IPS DF 19.7 (cell line): ENCODE measurements around the gene NOG.

Source experiments
- DNase-seq: peaks from one replicate; pipeline ENCODE4 v3.0.0-alpha.2; 2013; ENCODE audit warnings: low read depth, low spot score

NOG gene

DNA sequence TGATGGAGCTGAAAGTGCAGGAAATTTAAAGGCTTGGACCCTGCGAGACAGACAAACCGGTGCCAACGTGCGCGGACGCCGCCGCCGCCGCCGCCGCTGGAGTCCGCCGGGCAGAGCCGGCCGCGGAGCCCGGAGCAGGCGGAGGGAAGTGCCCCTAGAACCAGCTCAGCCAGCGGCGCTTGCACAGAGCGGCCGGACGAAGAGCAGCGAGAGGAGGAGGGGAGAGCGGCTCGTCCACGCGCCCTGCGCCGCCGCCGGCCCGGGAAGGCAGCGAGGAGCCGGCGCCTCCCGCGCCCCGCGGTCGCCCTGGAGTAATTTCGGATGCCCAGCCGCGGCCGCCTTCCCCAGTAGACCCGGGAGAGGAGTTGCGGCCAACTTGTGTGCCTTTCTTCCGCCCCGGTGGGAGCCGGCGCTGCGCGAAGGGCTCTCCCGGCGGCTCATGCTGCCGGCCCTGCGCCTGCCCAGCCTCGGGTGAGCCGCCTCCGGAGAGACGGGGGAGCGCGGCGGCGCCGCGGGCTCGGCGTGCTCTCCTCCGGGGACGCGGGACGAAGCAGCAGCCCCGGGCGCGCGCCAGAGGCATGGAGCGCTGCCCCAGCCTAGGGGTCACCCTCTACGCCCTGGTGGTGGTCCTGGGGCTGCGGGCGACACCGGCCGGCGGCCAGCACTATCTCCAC lies at the start of gene NOG:
Gene NOG (plus strand): TSS at position 54 of the 674 bp plus-strand sequence. CDS start 525 bp downstream, at position 579.
- DNase-seq: no peak

DNA sequence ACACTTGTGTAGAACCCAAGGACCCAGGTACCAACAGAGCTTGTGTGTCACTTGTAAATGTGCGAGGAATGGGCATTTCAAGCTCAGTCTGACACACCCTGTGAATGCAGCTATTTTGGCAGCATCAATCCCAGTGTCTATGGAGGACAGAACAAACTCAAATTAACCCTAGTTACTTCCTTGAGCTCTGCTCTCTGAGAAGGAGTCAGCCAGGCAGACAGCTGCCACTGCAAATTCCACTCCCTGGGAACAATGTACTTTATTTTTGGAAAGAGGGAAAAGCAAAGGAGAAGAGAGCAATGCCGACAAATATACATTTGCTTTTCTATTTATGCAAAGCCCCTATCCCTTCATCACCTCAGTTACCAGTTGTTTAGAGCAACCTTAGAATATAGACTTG lies 48.4 kb upstream of the NOG start:
- no peak for DNase-seq

DNA sequence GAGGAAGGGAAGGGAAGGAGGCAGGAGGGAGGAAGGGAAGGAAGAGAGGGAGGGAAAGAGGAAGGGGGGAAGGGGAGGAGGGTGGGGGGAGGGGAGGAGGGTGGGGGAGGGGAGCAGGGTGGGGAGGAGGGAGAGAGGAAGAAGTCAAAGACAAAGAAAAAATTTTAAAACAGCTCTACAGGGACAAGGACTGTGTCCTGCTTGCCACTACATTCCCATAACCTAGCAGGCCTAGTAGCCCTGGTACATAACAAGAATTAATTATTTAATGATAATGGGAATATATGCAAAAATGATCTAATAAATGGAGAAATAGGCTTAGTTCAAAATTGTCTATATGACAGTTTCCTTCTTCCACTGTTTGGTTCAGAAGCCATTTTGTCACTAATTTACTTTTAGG lies 47.6 kb upstream of the NOG start:
- no peak for DNase-seq

DNA sequence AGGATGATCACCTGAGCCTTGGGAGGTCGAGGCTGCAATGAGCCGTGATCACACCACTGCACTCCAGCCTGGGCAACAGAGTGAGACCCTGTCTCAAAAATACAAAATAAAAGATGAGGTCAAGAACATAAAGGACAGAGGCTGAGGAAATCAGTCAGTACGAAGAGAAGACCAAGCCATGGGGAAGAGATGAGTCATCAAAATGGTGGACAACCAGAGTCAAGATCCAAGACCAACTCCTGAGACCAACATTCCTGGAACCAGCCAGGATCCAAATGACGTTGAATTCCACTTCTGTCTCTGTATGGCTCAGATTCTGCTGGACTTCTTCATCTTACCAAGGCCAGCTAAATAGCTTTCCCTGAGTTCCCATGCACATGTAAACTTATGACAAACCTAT lies 44.8 kb upstream of the NOG start:
- no peak for DNase-seq

DNA sequence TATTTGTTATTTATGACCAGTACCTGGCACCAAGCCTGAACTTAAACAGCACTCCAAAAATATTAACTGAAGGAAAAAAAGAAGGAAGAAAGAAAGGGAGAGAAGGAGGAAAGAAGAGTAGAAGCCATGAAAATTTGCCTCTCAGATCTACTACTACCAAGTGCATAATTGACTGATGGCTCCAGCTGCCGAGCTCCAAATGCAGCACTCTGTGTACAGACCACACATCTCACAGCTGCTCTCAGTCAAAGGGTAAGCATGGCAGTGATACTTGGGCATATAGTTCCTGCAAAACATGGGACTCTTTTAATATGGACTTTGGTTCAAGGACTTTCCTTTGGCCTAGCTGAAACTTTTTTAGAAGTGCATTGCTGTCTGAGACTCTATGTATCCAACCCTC lies 44.0 kb upstream of the NOG start:
- DNase-seq: no peak

DNA sequence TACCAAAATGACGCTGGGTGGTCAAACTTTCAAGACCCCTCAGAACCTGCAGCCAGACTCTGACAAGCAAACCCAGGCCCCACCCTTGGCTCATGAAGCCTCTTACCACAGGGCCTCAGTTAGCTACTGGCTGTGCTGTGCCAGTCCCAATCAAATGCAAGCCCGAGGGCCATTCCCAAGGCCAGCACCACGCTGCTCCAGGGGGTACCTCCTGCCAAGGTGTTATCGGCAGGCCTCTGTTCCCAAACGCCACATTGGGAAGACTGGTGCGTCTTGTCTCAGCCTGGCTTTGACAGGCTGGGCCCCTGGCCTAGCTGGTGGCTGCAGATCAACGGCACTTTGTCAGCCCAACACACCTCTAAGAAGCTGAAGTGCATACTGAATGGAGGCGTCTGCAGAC lies 35.8 kb upstream of the NOG start:
- DNase-seq: no peak

DNA sequence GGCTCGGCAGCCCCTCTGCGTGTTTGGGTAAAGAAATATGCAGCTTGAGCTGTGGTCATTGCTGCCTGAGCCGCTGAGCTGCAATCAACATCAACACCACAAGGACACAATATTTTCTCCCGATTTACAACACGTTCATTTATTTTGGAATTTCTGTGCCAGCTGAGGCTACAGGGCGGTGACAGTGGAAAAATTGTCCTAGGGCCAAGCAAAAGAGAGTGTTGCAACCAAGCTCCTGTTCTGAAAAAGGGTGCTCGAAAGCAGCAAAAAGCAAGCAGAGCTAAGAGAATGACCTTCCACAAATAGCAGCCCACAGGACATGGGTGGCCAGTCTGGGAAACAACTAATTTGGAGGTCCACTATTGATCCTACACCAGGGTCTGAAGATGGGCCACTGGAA lies 35.4 kb upstream of the NOG start:
- no peak for DNase-seq

DNA sequence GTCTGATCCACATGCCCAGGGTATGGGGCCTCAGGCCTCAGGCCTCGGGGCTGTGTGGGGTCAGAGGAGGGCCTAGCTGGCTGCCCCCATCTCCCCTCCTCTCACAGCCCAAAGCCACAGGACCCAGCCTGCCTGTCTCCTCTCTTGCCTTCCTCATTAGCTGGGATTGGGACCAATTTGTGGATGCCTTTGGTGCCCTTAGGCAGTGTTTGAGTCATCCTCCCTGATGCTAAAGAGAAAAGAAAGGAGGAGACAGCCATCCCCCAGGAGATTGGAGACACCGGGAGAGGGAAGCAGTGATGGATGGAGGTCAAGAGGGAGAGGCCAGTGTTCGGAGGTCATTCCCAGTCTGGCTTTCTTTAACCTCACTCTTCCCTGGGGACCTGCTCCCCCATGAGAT lies 23.3 kb upstream of the NOG start:
- DNase-seq: no peak

DNA sequence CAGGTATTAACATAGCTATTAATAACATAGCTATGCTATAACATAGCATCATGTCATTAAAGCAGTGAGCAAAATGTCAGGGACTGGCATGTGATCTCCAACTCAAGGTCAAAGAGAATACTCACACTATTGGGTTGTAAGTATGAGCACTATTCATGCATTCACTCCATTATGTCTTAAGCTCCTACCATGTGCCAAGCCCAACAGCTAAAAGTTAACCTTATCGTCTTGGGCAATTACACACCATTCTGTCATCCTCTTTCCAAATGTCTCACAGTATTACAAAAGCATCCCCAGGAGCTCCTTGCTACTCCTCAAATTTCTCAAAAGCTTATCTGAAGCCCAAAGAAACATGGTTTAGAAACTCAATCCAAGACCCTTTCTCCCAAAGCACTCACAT lies 22.0 kb upstream of the NOG start:
- no peak for DNase-seq

DNA sequence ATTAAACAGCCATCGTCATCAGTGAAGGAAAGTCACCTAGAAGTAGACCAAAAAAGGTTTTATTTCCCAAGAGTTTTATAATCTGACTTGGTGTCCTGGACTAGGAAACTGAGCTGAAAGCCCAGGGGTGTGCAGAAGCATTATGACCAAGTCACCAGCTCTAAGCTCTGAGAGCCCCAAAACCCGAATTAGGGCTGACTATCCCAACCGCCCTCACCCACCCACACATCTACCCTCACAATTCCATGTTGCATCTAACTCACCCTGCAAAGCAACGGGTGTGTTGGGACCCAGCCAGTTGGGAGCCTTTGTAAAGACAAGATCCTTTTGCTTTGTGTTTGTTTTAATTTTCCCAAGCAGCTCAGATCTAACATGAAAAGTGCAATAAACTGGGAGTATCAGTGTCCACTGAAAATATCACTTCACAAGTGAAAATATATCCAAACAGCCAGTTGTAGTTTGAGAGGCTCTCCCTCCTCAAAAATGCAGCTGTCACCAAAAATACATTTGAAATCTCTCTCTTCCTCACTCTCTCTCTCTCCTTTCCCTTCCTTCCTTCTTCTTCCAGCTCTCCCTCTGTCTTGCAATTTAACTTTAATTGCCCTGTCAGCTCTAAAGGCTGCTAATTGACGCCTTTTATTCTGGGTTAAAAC lies 16.2 kb upstream of the NOG start:
- no peak for DNase-seq

DNA sequence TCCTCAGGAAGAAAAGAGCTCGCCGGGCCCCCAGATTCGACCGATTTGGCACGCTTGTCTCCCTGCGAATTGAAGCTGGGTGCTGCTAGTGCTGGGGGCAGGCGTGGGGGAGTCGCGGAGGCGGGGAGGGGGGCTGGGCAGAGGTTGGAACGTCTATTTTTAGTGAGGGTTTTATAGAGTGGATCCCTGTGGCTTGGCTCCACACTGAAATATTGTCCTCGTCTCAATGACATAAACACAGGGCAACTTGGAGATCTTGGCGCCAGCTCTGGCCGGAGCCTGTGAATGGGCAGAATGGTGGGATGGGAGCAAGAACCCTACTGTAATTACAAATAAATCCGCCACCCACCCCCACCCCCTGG lies 15.7 kb upstream of the NOG start:
- DNase-seq: no peak

DNA sequence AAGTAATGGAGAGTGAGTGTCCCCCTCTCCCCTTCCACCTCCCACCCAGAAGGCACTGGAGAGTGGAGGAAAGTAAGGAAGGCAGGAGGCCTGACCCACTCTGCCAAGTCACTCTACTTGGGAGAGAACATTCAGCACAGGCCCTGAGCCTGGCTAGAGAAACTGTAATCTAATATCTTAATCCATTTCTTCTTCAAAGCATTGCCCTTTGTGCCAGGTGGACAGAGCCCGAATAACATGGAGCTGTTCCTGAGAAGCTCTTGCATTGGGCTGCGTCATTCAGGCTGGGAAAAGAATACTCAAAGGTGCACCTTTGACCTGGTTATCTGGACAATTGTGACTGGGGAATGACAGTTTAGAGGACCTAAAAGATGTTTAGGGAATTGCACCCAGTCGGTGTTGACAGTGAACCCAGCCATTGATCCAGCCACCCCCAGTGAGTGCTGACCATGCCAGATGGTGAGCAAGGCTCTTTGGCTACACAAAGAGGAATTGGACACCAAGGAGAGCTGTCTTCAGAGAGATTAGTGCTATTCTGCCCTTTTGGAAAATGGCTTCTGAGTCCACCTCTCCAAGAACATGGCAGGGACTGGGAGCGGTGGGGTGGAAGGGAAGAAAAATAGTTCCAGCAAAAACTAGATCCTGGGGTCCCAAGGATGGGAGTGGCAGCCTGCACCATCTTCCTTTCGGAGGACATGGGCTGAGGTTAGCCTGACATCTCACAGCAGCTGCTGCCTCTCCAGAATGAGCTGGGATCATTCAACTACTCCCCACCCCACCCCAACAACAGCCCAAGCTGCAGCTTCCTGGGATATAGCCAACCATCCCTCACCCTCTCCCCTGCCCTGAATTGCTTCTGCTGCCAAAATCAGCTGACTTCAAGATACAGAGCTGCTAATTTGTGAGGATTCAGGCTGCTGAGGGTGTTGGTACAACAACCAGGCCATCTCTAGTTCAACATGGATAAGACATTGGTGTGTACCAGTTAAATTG lies 11.6 kb upstream of the NOG start:
- no peak for DNase-seq

DNA sequence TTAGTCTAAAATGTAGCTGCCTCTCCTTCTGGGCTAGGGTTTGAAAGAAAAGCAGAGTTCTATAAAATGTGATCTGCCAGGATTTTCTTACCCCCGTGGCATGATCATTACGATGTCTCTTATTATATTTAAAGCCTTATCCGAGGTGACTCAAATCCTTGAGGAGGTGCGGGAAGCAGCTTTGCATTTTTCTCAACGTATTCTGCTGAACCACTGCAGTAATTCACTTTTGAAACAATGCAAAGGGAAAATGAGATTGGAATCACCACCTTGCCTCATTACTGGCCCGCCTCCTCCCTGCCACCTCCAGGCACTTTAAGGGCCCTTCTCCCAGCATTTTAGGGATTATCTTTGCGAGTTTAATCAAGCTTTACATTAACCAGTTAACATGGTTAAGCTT lies 9.7 kb upstream of the NOG start:
- no peak for DNase-seq

DNA sequence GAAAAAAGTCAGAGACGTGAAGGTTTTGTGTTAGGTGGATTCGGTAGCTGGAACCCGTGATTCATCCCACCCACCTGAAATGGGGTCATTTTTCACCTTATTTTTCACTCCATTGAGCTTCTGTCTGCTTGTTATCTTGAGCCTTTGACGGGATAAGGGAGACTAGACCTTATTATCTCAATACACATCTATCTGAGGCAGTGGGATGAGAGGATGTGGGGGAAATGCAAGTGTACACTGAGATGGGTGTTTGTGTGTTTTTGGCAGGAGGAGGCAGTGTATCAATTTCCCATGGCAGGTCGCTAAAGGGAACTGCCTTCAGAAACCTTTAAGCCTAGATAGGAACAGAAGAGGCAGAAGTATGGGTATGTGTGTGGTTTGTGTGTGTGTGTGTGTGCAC lies 6.2 kb upstream of the NOG start:
- DNase-seq: no peak

DNA sequence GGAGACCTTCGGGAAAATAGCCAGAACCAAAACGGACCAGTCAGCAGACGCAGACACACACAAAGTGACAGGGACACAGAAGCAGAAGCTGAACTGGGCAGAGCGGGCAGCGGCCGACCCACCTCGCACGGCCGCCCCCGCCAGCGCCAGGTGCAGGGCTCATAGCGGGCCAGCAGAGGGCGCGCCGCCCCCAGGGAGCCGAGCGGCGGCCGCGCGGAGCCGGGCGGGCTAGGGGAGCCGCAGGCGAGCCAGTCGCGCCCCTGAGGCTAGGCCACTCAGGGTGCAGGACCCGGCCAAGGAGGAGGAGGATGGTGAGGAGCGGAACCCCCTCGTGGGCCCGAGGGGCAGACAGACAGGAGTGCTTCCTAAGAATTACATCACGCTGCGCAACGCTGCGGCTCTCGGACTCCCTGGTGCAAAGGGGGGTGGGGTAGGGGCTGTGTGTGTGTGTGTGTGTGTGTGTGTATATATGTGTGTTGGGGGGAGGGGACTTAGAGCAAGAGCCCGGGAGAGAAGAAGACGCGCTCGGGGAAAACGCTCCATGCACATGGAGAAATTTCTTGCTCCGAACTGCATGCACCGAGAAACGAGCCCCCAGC lies 913 bp upstream of the NOG start:
- DNase-seq: no peak

DNA sequence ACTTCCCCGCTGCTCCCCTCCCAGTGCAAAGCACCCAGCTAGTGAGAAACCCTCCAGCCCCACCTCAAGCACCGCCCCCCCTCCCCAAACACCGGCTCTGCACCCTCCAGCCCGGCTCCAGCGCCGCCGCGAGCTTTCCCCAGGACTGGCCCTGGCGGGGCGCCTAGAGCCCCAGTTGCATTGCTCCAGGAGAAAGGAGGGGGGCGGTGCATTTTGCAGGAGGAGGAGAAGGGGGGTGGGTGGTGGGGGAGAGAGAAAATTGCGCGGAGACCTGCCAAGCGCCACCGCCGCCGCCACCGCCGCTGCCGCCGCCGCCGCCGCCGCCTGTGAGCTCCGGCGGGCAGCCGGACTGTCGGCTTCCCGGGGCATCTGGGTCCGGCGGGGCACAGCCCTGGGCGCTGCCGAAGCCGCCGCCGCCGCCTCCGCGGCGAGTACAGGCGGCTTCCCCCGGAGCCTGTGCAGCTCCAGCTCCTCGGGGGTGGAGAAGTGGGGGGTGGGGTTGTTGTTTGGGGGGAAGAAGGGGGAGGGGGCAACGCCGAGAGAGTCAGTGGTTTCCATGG lies 333 bp upstream of the NOG start:
- DNase-seq: no peak

DNA sequence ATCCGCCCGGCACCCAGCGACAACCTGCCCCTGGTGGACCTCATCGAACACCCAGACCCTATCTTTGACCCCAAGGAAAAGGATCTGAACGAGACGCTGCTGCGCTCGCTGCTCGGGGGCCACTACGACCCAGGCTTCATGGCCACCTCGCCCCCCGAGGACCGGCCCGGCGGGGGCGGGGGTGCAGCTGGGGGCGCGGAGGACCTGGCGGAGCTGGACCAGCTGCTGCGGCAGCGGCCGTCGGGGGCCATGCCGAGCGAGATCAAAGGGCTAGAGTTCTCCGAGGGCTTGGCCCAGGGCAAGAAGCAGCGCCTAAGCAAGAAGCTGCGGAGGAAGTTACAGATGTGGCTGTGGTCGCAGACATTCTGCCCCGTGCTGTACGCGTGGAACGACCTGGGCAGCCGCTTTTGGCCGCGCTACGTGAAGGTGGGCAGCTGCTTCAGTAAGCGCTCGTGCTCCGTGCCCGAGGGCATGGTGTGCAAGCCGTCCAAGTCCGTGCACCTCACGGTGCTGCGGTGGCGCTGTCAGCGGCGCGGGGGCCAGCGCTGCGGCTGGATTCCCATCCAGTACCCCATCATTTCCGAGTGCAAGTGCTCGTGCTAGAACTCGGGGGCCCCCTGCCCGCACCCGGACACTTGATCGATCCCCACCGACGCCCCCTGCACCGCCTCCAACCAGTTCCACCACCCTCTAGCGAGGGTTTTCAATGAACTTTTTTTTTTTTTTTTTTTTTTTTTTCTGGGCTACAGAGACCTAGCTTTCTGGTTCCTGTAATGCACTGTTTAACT lies 1.0 kb downstream of the NOG start:
- DNase-seq: no peak

DNA sequence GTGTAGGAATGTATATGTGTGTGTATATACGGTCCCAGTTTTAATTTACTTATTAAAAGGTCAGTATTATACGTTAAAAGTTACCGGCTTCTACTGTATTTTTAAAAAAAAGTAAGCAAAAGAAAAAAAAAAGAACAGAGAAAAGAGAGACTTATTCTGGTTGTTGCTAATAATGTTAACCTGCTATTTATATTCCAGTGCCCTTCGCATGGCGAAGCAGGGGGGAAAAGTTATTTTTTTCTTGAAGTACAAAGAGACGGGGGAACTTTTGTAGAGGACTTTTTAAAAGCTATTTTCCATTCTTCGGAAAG lies 1.6 kb downstream of the NOG start:
- no peak for DNase-seq

DNA sequence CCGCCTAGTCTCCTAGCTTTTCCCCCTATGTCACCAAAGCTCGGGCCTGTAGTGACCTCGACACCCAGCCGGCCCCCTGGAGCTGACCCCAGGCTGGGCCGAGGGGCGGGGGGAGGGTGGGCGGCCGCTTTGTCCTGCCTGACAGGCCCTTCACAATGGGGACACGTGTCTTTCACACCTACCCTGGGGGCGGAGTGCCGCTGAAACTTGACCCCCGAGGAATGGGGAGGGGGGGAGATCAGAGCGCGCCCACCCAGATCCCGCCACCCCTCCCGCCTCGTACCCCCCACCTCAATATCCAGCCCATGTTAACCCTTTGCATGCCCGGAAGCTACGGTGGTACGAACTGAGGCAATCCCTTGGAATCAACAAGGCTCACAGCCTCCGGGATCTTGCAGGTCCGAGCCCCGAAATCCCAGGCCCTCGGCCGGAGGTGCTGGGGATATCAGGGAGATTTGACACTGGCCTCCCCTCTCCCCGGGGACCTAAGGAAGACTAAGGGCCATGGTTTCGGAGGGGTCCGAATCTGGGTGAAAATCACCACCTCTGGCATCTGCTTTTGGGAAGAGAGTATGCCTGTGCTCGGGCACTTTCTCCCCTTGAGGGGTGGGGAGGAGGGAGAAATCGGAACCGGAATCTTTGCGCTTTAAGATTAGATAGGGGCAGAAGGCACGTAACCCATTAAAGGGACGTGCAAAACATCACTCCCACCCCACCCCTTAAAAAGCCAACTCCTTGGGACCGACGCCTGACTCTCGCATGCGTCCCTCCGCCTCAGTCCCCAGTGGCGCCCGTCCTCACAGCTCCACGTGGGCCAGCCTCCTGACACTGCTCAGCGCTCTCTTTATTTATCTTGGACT lies 2.6 kb downstream of the NOG start:
- no peak for DNase-seq
